GM21786 (cell line): Measurements from ENCODE around the gene PRRX1.

Experiments
- ATAC-seq: cut with Tn5 transposase; IDR thresholded peaks from one replicate; pipeline ENCODE4 v1.9.1; 2021; ENCODE audit not compliant: unreplicated experiment

PRRX1 gene

GRCh38 chr1:170663404-170664092 is 383 bp upstream of the PRRX1 start:
- no peak for ATAC-seq

- no peak for ATAC-seq
These were observed 1.1 kb downstream of the PRRX1 start for GRCh38 chr1:170664828-170665612.

- ATAC-seq: no peak
These were observed 1.7 kb downstream of the PRRX1 start for GRCh38 chr1:170665629-170666028.

GRCh38 chr1:170666541-170667254 is 2.8 kb downstream of the PRRX1 start:
- no peak for ATAC-seq

GRCh38 chr1:170668209-170669106 is 4.5 kb downstream of the PRRX1 start:
- ATAC-seq: no peak

GRCh38 chr1:170669107-170669445 is 5.1 kb downstream of the PRRX1 start:
- ATAC-seq: no peak

- no peak for ATAC-seq
These were observed 5.9 kb downstream of the PRRX1 start for GRCh38 chr1:170669586-170670530.

- ATAC-seq: peak; percentile 60
These were observed 7.1 kb downstream of the PRRX1 start for GRCh38 chr1:170670802-170671628.

GRCh38 chr1:170671629-170671963 is 7.7 kb downstream of the PRRX1 start:
- no peak for ATAC-seq

- ATAC-seq: no peak
These were observed 8.4 kb downstream of the PRRX1 start for GRCh38 chr1:170672316-170672715.

GRCh38 chr1:170674239-170674638 is 10.3 kb downstream of the PRRX1 start:
- no peak for ATAC-seq

GRCh38 chr1:170674986-170675385 is 11.1 kb downstream of the PRRX1 start:
- ATAC-seq: no peak

GRCh38 chr1:170675865-170676264 is 11.9 kb downstream of the PRRX1 start:
- no peak for ATAC-seq

GRCh38 chr1:170676628-170677027 is 12.7 kb downstream of the PRRX1 start:
- no peak for ATAC-seq

- no peak for ATAC-seq
These were observed 14.2 kb downstream of the PRRX1 start for GRCh38 chr1:170678027-170678600.

GRCh38 chr1:170680428-170680827 is 16.5 kb downstream of the PRRX1 start:
- ATAC-seq: no peak

- ATAC-seq: no peak
These were observed 18.2 kb downstream of the PRRX1 start for GRCh38 chr1:170682169-170682568.

- ATAC-seq: no peak
These were observed 18.9 kb downstream of the PRRX1 start for GRCh38 chr1:170682809-170683208.

GRCh38 chr1:170685166-170685565 is 21.2 kb downstream of the PRRX1 start:
- ATAC-seq: no peak
